ENCODE results near the gene GBE1. TPM values are rescaled to one million over a fixed set of nuclear protein-coding genes. Genes with fewer than 3 reads are reported as not detected.
A peak's percentile ranks its signal among the peaks of the same experiment; 100 is the strongest.

Gene GBE1
- total RNA-seq, 1 donor from 2014 or later: 56.0 TPM

DNA sequence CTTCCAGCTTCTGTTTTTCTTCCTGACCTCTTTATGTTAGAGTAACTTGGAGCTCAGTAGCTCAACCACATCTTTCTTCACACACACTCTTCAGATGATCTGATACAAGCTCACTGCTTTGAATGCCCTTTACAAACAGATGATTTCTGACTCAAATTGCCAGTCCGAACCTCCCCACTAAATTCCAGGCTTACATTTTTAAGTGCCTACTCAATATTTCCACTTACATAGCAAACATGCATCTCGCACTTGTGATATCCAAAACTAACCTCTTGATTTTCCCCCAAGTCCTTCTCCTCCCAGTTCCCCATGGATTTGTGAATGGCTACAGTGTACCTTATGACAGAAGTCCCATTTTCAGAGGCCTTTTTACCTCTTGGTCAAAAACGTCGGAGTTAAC, 139.1 kb downstream of the GBE1 start:
- no peak for DNase-seq (ENCODE audit: low read depth in 2 of 2)

DNA sequence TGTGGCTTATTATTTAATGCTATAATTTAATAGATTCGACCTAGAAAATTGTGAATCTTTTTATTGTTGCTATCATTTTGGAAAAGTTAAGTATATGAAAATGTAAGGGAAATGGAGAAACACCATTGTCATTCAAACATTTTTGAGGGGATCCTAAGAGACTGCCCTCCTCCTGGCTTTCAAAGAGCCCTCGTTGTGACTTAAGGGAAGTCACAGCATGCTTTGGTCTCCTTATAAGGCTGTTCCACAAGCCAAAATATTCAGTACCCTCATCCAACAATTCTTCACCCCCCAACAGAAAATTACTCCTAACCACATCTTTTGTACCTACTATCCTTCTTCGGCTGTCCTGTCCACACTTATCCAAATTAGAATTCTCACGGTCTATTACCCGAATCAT, 140.2 kb downstream of the GBE1 start:
- DNase-seq (ENCODE audit: low read depth in 2 of 2): no peak

DNA sequence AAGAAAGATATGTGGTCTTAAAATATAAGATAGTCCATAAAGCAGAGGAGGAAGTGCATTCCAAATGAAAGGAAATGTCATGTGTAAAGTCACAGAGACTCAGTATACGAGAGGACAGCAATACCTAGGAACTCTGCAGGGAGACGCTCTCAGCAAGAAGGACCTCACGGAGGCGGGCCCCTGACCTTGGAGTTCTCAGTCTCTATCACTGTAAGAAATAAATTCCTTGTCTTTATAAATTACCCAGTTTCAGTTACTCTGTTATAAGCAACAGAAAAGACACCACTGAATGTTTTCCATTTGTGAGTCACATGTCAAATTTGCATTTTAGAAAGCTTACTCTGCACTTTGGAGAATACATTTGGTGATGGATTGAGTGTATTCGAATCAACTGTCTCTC, 140.6 kb downstream of the GBE1 start:
- no peak for DNase-seq (ENCODE audit: low read depth in 2 of 2)

DNA sequence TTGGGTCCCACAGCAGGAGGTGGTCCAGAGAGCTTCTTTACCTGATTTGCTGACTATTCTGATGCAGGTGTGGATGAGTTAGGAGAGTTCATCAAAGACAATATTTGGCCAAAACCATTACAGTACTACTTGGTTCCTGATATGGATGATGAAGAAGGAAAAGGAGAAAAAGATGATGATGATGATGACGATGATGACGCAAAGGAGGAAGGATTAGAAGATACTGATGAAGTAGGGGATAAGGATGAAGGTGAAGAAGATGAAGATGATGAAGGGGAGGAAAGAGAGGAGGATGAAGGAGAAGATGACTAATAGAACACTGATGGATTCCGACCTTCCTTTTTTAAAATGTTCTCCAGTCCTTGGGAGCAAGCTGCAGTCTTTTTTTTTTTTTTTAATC, 148.7 kb downstream of the GBE1 start:
- no peak for DNase-seq (ENCODE audit: low read depth in 2 of 2)

DNA sequence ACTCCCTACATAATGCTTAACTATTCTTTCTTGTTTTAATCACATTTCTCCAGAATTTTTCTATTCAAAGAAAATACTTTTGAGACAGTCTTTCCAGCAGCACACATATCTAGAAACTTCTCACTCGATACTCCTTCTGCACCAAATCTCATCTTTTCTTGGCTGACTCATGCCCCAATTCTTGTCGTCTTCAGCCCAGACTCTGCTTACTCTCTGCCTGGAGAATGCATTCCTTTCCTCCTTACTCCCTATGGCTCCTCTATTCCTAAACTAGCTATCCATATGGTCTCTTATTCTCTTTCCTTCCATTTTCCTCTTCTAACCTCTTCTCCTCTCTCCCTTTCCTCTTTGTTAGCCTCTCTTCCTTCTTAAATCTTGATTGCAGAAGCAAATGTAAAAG, 158.7 kb downstream of the GBE1 start:
- DNase-seq (ENCODE audit: low read depth in 2 of 2): no peak

DNA sequence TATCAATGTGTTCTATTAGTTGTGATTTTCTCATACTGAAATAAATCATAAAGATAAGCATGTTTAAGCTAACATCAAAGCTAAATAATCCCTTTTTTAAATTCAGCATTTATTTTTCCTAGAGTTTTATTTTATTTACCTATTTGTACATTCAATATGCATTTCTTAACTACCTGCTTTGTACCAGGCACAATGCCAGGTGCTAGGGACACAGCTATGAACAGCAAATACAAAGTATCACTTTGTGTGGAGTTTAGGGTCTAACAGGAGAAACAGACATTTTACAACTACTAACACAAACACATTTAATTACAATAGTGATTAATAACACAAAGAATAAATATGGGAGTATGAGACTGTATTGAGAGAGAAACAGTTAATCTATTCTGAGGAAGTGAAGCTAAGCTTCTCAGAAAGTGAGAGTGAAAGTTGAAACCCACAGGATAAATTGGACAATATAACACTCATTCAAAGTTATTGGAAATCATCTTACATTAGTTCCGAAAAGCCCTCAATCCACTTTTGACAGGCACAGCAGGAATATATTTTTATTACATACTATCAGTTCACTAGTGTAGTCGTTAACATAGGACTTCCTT, 159.6 kb downstream of the GBE1 start:
- DNase-seq (ENCODE audit: low read depth in 2 of 2): no peak

DNA sequence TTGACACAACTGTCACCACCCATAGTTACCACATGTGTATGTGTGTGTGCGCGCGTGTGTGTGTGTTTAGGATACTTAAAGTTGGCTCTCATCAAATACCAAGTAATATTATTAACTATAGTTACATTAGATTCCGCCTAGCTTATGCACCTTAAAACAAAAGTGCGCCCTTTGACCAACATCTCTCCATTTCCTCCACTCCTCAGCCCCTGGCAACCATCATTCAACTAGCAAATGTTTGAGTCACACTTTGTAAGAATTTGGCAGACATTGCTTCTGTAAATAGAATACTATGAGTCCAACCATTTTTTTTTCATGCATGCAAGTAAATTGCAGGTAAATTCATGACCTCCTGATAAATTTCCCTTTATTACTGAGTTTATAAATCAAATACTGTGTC, 169.3 kb downstream of the GBE1 start:
- DNase-seq (ENCODE audit: low read depth in 2 of 2): peak; percentile 17 to 35

DNA sequence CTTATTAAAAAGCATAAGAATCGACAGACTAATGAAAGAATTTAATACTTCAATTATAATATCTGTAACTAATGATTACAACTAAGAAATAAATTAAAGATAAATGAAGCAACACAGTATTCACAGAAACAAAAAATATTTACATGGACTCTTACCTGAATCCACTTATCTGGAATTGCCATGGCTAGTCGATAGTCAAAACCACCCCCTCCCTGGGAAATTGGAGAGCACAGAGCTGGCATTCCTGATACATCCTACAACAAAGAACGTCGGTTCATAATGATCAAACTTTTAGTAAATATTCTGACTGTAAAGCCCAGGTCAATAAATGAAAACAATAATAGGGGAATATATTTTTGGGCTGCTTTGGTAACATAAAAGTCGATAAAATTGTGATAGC, 175.5 kb downstream of the GBE1 start:
- DNase-seq (ENCODE audit: low read depth in 2 of 2): no peak

DNA sequence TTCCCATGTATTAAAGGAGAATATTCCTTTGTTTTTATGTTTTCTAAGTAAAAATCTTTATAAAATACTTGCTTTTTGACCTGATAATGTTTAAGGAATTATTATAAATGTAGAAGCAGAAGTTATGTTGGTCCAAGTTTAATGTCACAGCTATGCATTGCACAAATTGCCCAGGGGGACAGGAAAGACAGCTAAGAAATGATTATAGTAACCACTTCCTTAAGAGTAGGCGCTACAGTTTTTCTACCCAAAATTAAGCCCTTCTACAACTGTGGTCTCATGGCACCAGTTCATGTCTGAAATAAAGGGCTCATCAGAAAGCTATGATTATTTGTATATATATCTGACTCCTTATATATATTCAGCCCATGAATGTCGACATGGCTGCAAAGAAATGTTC, 176.4 kb downstream of the GBE1 start:
- no peak for DNase-seq (ENCODE audit: low read depth in 2 of 2)

DNA sequence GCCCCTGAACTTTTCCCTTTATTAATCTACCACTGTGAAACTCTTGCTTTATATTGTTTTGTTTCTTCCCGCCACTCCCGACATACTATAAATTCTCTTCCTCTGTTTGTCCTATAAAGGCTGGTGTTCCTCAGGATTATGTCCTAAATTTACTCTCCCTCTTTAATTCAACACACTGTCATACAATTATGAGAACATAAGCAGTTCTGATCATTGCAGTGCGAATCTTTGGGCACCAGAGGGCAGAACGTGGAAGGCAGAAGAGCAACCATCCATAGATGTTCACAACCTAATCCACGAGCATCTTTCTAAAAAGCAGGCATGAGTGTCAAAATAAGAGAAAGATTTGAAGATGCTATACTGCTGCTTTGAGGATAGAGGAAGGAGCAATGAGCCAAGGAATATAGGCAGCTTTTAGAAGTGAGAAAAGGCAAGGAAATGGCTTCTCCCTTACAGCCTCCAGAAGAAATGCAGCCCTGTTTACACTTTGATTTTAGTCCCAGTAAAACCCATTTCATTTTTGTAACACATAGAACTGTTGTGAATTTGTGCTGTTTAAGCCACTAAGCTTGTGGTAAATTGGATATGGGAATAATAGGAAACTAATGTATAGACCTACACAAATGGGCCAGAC, 179.4 kb downstream of the GBE1 start:
- DNase-seq (ENCODE audit: low read depth in 2 of 2): peak; percentile 57 to 64

DNA sequence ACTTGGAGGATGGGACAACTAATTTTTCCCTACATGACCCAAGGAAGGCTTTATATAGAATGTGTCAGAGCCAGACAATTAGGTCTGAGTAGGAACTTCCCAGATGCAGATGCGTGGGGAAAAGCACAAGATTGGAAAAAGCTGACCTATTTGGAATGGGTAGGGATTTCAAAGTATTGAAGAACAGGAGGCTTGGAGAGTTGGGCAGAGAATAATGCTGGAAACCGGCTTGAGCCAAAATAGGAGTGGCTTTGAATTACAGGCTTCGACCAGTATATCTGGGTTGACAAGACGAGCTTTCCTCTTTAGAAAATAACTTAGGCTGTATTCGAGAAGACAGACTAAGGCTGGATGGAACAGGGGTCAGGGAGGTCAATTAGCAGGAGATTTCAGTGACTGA, 181.1 kb downstream of the GBE1 start:
- DNase-seq (ENCODE audit: low read depth in 2 of 2): peak in 1 of 2 donors; percentile 17

DNA sequence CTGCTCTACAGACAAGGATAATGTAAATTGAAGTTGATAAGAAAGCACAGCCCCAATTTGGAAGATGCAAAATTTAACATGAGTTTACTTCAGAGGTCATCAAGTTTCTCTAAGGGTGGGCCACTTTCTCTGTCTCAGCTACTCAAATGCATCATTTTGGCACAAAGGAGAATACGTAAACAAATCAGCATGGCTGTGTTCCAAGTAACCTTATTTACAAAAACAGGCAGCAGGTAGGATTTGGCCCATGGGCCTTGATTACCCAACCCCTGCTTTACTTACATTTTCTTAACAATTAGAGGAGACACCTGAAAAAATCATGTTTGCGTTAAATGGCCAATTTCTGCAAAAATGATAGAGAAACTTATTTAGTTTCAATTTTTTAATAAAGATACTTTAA, 181.7 kb downstream of the GBE1 start:
- no peak for DNase-seq (ENCODE audit: low read depth in 2 of 2)

DNA sequence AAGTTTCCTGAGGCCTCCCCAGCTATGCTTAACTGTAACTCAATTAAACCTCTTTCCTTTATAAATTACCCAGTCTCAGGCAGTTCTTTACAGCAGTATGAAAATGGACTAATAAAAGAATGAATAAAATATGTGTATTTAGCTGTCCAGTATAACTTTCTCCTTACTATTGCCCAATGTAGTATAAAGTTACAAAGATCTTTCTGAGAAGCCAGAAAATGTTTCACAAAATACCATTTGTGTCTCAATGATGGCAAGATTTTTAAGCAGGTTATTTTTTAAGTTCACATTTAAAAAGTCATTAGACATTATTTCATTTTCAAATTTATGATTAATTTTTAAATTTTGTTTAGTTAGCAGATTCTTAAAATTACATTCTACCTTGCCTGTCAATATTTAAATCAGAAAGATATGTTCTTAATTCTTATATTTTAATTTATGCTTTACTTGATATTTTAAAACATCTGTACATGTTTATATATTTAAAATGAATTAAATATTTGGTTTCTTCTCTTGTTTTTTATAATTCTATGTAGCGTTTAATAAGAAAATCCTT, 189.2 kb downstream of the GBE1 start:
- DNase-seq (ENCODE audit: low read depth in 2 of 2): no peak

DNA sequence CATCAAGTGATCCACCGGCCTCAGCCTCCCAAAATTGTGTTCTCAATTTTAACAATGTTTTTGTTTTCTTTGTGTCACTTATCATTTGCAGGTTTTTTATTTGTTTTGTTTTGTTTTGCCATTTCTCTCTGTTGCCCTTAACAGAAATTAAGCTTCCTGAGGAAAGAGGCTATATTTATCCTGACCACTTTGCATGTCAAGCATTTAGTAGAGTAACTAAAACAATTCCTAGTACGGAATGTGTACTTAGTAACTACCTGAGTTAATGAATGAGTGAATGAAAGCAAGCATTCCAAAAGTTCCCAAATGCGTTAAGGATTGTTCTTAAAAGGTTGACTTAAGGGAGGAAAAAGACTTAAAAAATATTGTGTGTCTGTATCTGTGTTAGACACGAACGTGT, 193.1 kb downstream of the GBE1 start:
- no peak for DNase-seq (ENCODE audit: low read depth in 2 of 2)

DNA sequence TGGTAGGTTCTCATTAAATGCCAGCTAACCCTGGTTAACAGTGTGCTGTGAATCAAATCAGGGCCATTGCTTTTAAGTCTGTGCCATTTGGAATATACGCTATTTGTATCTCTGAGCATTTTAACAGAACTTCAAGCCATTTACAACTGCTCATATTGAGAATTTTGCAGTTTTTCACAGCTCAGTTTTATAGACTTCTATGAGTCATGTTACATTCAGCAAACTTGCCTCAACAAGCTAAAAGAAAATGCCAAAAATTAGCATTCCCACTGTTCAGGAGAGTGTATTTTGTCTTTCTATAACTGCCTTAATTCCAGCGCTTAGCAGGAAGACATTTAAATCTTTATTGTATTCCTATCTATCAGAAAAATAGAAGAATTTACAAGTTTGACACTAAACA, 196.4 kb downstream of the GBE1 start:
- no peak for DNase-seq (ENCODE audit: low read depth in 2 of 2)

DNA sequence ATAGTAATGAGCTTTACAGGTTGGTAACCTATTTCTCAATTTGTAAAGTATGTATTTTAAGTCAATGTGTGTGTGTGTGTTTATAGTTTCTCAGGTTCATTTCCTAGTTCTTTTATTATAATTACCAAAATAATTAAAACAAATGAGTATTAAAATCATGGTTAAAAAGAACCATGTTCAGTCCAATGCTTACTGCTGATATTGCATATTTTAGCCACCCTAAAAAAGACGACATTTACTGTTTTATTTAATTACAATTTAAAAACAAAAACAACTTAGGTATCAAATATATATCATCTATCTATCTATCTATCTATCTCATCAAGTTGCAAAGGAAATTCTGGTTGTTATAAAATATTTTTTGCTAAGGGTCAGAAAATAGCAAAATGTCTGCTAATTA, 203.3 kb downstream of the GBE1 start:
- no peak for DNase-seq (ENCODE audit: low read depth in 2 of 2)

DNA sequence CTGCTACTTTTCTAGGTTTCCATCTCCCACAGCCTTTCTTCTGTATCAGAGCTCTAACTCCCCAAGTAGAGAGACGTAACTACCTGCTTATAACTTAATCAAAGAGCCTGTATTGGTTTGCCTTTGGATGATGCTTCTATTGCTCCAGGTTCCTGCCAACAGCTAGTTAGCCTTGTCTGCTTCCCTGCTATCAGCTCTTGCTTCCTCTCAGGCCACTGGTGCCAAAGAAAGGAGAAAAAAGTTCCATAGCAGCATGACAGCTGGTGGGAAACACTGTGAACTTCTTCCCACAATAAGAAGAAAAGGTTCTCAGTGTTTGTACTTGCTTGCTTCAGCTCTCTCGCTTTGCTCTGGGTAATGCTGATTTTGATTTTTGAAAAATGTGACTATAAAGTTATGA, 206.6 kb downstream of the GBE1 start:
- DNase-seq (ENCODE audit: low read depth in 2 of 2): peak; percentile 24 to 51

DNA sequence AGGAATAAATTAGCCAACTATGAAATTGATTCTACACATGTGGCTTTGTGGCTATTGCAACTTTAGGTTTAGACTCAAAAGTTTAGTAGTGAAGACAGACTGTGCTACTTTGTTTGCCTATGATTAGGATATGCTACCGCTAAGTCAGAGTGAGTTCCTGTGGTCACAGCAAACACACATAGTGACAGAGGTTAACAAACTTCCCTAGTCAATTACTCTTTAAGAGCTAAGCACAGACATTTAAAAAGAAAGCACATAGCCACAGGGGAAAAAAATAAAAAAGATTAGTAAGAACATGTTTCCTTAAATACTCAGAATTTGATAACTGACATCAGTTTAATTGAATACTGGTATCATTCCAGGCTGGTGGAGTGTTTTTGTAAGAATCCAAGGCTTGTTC, 207.1 kb downstream of the GBE1 start:
- DNase-seq (ENCODE audit: low read depth in 2 of 2): peak in 1 of 2 donors; percentile 37

DNA sequence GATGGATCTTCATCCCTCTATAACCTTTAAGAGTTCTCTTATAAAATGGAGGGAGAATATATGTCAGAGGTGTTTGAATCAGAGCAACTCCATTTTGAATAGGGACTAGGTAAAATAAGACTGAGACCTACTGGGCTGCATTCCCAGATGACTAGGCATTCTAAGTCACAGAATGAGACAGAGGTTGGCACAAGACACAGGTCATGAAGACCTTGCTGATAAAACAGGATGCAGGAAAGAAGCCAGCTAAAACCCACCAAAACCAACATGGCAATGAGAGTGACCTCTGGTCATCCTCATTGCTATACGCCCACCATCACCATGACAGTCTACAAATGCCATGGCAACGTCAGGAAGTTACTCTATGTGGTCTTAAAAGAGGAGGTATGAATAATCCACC, 211.0 kb downstream of the GBE1 start:
- peak in 1 of 2 donors; percentile 5 for DNase-seq (ENCODE audit: low read depth in 2 of 2)

DNA sequence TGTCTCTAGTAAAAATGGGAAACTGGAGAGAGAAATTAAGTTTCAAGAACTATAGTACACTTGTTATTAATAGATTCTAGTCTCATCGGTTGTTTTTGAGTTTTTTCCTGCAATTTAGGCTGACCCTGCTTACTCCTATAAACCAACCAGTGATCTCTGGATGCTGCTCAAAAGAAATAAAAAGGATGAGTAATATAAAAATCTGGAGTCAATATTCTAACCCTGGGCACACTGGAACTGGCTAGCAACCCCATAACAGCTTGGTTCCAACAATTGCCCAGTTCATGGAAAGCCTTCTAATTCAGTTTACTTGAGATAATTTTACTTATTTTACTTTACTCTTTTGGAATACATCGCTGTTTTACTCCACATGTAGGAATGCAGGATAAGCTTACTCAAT, 211.6 kb downstream of the GBE1 start:
- no peak for DNase-seq (ENCODE audit: low read depth in 2 of 2)

DNA sequence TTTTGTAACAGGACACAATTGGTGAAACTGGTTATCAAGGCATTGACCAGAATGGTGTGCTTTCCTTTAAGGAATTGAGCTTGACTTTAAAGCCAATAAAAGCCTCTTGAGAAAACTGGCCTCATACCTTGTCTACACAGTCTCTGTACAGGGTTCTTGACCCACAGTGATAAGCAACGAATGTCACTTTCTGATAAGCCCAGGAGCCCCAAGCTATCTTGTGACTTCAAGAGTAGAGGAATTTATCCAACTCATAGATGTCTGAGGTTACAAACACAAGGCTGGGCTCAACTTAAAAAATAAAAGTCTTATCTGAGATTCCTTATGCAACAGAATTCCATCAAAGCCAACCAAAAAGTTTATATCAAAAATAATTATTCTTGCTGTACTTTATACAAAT, 212.1 kb downstream of the GBE1 start:
- no peak for DNase-seq (ENCODE audit: low read depth in 2 of 2)

DNA sequence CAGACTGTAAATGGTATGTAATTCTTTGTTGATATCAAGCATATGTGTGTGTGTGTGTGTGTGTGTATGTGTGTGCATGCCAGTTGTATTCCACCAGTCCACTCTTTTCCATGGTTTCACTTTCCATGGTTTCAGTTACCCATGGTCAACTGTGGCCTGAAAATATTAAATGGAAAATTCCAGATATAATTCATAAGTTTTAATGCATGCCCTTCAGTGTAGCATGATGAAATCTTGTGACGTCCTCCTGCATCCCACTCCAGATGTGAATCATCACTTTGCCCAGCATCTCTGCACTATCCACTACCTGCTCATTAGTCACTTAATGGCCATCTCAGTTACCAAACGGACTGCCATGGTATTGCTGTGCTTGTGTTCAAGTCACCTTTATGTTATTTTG, 215.9 kb downstream of the GBE1 start:
- peak in 1 of 2 donors; percentile 28 for DNase-seq (ENCODE audit: low read depth in 2 of 2)

DNA sequence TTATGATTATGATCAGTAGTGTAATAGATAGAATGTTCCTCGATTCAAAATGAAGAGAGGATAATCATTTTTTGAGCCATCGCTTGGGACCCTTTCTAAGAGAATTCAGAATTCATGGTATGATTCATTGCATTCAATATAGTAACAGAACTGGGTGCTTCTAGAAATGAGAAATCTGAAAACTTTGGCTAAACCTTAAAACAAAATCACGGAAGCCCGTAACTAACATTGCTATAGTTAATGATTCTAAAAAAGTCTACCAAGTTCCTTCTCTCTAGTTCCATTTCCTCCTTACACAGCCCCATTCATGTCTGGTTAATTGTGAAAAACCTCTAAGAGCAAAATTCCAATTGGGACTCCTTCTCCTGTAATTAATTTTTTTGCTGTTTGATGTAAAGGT, 217.1 kb downstream of the GBE1 start:
- DNase-seq (ENCODE audit: low read depth in 2 of 2): no peak

DNA sequence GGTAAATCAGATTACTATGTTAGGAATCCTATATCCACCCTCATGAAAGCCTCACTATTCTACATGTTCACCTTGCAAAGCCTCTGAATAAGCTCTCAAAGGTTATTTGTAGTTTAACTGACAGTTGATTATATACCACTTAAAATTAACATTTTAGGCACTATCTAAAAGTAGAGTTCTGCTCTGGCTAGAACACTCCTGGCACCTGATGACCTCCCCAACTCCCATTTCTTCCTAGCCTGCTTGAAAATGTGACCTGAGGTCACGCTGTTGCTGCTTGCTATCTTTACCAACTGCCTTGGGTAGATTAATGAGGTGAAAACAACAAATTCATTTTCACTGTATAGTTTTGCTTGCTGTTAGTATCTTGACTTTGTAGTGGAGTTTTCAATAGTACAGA, 220.7 kb downstream of the GBE1 start:
- no peak for DNase-seq (ENCODE audit: low read depth in 2 of 2)

Measured in lung microvascular endothelial cell (primary cell).